NCI-H510A treated with DMSO at 0.1 percent for 48 hours (cell line): ENCODE measurements around the gene BBS1.
"Not testable (repeated sequence)": the region's sequence is repeated elsewhere in the genome, so short reads cannot be mapped to it uniquely, and the experiment has no call there.

Experiments
- DNase-seq: peaks from one replicate; lab custom pipeline; 2025; lab: John Stamatoyannopoulos, UW

Gene BBS1

GRCh38 chr11:66510271-66510989, at the start of gene BBS1:
Gene BBS1, plus strand, starts transcription at chr11:66510635. Its CDS starts 25 bp downstream, at chr11:66510660.
- peak; percentile 57 for DNase-seq

DNA sequence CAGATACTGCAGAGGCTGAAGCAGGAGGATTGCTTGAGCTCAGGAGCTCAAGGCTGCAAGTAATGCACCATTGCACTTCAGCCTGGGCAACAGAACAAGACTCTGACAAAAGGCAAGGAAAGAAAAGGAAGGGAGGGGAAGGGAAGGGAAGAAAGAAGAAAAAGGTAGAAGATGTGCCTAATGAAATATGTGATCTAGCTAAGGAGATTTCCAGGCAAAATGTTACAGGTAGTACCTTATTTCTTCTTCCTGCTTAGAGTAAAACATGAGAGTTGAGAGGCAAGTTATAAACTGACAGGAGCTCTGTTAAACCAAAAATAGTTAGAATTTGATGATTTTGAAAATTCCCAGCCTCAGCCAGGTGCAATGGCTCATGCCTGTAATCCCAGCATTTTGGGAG, 48.4 kb upstream of the BBS1 start:
- no peak for DNase-seq

- DNase-seq: no peak
These were observed 47.5 kb upstream of the BBS1 start for GRCh38 chr11:66462911-66463310.

DNA sequence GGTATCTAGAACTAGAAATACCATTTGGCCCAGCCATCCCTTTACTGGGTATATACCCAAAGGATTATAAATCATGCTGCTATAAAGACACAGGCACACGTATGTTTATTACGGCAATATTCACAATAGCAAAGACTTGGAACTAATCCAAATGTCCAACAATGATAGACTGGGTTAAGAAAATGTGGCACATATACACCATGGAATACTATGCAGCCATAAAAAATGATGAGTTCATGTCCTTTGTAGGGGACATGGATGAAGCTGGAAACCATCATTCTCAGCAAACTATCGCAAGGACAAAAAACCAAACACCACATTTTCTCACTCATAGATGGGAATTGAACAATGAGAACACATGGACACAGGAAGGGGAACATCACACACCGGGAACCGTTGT, 46.3 kb upstream of the BBS1 start:
- not testable (repeated sequence) for DNase-seq

GRCh38 chr11:66464916-66465315, 45.5 kb upstream of the BBS1 start:
- no peak for DNase-seq

DNA sequence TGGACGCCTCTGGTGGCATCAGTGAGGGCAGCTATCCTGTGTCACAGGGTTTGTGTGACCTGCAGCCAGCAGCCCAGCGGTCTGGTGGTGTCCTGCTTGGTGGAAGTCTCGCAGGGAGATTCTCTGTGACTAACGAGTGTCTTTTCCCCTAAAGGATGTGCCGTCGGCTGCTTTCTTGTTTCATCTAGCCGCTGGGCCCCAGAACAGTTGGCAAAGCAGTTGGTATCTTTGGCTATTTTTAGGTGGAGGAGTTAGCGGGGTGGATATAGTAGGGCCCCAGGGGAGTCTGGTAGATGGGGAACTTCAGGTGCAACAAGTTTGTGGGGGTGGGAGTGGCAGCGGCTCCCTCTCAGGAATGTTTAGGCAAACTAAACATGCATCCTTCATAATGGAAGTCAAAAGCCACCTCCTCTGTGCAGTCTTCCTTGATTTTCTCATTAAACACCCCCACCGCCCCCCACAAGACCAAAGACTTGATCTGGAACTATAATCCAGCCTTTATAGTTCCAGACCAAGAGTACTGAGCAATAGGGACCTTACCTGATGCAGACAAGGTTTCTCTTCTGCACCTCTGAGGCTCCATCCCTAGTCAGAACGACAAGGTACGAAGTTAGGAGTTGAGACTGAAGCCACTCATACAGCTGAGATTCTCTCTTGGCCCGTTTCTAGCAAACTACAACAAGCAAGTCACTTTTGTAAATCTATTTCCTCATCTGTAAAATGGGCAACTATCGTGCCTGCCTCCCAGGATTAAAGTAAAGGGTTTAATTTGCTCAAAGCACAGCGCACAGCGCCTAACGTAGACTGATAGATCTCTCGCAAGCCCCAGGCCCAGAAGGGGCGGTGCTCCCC, 44.8 kb upstream of the BBS1 start:
- DNase-seq: no peak

- peak; percentile 75 for DNase-seq
These were observed 44.0 kb upstream of the BBS1 start, which contains the start of gene PELI3 for GRCh38 chr11:66466225-66467033. Gene PELI3, plus strand, starts transcription at chr11:66466905. Its CDS starts 1,224 bp downstream, at chr11:66468129.

- no peak for DNase-seq
These were observed 43.3 kb upstream of the BBS1 start for GRCh38 chr11:66467034-66467659.

GRCh38 chr11:66467756-66468155, 42.7 kb upstream of the BBS1 start:
- no peak for DNase-seq

DNA sequence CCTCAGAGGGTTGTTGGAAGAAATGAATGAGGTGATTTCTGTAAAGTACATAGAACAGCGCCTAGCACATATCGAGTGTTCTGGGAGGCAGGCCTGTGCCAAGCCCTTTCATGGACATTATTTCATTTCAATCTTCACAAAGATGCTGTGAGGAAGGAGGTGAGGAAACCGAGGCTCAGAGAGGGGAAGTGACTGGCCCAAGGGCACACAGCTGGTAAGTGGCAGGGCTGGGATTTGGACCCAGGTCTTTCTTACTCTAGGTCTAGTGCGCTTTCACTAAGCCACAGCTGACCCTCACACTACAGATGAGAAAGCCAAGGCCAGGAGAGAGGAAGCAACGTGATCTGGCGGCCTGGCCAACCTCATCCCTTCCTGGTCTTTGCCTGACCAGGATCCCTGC, 41.7 kb upstream of the BBS1 start:
- no peak for DNase-seq

DNA sequence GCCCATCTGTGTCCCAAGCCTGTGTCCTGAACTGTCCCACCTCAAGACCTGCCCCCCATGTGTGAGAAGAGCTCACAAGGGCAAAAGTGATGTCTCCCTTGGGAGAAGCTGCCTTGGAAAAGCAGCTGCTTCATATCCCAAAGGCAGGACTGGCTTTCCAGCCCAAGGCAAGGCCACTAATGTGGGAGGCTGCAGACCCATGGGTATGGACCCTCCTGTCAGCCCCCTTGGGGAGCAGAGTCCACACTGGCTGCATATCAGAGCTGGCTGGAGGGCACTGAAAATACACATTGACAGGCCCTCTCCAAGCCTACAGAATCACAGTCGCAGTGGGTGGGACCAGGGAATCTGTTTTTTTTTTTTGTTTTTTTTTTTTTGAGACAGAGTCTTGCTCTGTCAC, 41.0 kb upstream of the BBS1 start:
- DNase-seq: no peak

GRCh38 chr11:66470015-66470414, 40.4 kb upstream of the BBS1 start:
- DNase-seq: no peak

DNA sequence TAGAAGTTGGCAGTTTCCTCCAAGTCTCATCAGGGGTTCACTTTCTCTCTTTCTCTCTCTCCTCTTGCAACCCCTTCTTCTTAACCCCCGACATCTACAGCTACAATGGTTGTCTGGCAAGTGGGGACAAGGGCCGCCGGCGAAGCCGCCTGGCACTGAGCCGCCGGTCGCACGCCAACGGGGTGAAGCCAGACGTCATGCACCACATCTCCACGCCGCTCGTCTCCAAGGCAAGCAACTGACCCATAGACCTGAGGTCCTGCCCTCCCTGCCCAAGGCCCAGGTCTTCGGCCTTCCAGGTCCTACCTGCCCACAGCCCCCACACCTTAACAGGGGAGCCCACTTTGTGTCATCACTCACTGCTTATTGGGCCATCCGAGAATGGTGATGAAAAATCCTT, 39.3 kb upstream of the BBS1 start:
- no peak for DNase-seq

GRCh38 chr11:66472054-66472453, 38.4 kb upstream of the BBS1 start:
- DNase-seq: no peak

DNA sequence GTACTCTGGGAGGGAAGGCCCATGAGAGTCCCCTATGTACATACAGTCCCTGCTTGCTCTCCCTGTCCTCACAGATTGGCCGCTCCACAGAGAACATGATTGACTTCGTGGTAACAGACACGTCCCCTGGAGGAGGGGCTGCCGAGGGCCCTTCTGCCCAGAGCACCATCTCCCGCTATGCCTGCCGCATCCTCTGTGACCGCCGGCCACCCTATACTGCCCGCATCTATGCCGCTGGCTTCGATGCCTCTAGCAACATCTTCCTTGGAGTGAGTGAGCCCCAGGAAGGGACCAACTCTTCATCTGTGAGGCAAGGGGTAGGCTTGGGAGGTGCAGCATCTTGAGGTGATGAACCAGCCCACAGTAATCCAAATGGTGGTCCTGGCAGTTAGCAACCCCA, 37.3 kb upstream of the BBS1 start:
- no peak for DNase-seq

DNA sequence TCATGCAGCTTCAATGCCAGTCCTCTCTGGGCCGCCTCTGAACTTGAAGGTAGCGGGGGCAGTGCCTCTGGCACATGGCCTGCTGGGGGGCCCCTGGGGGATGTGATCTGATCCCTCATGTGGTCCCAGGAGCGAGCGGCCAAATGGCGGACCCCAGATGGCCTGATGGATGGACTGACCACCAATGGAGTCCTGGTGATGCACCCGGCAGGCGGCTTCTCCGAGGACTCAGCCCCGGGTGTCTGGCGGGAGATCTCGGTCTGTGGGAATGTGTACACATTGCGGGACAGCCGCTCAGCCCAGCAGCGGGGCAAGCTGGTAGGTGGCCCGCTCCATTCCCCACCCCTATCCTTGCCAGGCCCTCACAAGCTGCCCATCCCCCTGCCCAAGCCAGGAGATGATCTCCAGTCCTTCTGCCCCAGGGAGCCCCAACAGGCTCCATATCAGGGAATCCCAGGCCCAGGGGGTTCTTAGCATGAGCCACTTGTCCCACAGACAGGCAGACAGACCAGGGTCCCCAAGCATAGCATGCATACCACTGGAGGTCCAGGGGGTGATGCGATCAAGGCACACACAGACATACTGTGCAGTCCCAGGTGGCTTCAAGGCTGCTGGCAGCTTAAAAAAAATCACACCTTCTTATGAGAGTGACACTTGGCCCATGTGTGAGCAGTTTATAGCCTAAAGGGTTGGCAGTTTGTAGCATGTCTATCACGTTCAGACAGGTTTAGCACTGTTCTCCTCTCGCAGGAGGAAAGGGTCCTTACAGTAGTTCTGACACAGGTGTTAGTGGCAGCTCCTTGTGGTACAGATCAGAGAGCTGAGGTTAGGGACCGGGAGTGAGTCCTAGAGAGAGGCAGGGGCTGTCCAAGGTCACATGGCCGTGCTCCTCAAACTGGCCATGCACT, 36.6 kb upstream of the BBS1 start:
- DNase-seq: no peak

DNA sequence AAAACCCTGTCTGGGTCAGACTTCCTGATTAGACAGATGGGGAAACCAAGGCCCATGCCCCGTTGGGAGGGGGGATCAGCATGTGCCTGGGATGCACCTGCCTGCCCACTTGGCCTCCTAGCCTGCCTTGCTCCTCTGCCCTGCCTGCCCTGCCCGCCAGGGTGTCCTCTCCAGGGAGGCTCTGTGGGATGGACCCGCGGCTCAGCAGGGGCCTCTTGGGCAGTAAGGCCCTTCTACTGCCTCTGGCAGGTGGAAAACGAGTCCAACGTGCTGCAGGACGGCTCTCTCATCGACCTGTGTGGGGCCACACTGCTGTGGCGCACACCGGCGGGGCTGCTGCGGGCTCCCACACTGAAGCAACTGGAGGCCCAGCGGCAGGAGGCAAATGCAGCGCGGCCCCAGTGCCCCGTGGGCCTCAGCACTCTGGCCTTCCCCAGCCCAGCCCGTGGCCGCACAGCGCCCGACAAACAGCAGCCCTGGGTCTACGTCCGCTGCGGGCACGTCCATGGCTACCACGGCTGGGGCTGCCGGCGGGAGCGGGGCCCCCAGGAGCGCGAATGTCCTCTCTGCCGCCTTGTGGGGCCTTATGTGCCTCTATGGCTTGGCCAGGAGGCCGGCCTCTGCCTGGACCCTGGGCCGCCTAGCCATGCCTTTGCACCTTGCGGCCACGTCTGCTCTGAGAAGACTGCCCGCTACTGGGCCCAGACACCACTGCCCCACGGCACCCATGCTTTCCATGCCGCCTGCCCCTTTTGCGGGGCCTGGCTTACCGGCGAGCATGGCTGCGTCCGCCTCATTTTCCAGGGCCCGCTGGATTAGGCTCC, 34.9 kb upstream of the BBS1 start:
- DNase-seq: no peak

DNA sequence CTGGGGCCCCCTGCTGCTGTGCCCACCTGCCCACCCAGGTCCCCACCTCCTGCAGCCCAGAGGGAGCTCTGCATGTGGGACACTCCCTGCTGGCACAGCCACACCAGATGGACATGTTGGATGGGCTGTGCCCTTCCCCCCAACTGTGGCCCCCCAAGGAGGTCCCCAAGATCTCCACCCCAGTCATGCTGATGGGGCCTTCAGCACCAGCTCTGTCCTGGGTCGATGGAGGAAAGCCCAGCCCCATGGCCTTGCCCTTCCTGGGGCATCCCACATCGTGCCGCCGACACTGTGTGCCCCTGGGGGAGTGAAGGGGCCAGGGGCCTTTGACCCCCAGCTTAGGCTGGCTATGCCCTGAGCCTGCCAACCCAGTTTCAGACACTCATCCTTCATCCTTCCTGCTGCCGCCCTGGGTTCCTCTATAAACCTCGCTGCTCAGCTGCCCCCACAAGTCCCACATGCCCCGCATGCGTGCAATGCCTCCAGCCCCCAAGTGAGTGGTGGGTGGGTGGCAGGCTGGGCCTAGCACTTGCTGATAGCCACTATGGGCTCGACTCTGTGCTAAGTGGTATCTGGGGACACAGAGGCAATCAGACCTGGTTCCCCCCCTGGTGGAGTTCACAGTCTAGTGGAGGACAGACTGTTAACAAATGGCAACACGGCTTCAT, 34.1 kb upstream of the BBS1 start:
- DNase-seq: no peak

GRCh38 chr11:66476841-66477251, 33.6 kb upstream of the BBS1 start:
- no peak for DNase-seq
